GM21576 (cell line): Measurements from ENCODE around the gene KDELR3.

ENCODE experiments used
- ATAC-seq: cut with Tn5 transposase; IDR thresholded peaks from one replicate; pipeline ENCODE4 v1.9.1; 2021; ENCODE audit warnings: mild to moderate bottlenecking, moderate library complexity; ENCODE audit not compliant: unreplicated experiment

The KDELR3 gene

DNA sequence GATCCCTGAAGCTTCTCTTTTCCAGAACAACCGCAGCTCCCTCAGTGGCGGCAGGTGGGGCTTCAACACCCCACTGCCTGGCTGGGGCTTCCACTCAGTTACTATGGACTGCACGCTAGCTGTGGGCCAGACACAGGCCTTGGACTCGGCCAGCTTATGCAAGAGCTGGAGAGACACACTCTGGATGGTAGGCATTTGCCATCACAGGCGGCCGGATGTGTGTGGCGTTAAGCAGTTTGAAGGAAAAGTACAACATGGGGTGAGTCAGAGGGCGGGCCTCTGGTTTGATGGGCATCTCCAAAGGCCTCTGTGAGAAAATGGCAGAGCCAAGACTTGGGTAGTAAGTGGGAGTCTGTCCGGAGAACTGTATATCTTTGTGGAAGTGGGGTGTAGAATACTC lies 30.5 kb upstream of the KDELR3 start:
- no peak for ATAC-seq

DNA sequence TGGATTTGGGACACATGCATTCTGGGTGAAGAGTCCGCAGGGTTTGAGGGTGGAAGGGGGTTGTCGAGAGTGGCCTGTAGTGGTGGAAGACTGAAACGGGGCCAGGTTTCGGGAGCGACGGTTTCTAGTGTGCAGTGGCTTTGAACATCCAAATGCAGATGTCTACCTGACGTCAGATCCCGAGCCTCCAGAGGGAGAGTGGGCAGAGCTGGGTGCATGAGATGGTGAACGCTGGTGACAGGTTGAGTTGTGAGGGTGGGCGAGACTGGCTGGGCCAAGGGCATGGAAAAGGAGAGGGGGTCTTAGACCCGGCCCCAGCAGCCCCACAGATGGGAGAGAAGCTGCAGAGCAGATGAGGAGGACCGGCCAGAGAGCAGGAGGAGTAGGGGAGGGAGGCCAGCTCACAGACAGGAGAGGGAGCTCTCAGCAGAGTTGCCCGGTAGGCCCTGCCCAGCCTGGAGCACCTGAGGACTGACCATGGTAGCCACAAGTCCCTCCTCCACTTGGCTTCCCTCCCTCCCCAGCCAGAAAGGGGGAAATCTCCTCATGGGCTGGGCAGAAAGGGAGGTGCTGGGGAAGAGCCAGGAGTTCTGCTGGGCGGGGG lies 27.0 kb upstream of the KDELR3 start:
- no peak for ATAC-seq

DNA sequence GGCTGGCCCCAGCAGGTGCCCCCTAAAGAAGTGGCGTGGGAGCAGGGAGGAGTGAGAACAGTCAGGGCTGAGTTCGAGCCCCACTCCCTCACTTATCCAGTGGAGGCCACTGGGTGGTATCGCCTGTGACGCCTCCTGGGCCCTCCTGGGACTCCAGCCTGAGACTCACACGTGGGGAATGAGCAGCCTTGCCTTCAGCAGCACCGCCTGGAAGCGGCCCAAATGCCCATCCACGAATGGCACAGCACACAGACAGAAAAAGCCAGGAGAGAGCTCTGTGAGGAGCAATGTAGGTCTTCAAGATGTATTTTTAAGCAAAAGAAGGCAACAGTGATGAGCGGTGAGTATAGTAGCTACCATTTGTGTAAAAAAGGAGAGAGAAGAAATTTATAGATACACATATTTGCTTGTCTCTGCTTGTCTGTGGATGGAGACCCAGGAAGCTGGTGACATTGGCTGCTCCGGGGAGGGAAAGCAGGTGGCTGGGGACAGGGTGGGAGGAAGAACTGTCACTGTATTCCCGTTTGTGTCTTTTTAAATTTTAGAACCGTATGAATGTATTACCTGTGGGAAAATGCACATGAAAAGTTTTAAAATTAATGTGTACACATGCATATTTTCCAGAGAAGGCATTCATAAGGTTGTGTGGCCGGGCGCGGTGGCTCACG lies 26.1 kb upstream of the KDELR3 start:
- ATAC-seq = no peak

DNA sequence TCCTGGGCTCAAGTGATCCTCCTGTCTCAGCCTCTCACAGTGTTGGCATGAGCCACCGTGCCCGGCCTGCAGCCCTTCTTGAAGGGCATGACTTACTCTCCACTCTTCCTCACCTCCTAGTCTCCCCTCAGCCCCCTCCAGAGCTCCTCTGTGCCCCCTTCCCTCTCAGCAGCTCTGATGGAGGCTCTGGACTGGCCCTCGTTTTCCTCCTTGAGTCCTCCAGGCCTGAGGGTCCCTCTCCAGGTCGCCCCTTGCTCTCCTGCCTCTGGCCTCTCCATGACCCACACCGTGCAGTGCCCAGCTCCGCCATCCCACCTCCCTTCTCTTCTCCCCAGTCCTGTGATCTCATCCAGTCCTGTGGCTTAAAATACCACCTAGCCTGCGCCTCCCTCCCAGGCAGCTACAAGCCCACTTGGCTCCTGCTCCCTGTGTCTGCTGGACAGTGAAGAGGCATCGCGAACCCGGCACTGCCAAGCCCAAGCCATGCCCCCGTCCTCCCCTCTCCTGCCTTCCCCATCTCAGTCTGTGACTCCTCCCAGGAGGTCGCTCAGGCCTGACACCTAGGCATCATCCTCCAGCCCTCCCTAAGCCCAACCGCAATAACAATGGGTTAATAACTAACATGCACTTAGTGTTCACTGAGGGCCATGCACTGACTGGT lies 24.8 kb upstream of the KDELR3 start:
- no peak for ATAC-seq

DNA sequence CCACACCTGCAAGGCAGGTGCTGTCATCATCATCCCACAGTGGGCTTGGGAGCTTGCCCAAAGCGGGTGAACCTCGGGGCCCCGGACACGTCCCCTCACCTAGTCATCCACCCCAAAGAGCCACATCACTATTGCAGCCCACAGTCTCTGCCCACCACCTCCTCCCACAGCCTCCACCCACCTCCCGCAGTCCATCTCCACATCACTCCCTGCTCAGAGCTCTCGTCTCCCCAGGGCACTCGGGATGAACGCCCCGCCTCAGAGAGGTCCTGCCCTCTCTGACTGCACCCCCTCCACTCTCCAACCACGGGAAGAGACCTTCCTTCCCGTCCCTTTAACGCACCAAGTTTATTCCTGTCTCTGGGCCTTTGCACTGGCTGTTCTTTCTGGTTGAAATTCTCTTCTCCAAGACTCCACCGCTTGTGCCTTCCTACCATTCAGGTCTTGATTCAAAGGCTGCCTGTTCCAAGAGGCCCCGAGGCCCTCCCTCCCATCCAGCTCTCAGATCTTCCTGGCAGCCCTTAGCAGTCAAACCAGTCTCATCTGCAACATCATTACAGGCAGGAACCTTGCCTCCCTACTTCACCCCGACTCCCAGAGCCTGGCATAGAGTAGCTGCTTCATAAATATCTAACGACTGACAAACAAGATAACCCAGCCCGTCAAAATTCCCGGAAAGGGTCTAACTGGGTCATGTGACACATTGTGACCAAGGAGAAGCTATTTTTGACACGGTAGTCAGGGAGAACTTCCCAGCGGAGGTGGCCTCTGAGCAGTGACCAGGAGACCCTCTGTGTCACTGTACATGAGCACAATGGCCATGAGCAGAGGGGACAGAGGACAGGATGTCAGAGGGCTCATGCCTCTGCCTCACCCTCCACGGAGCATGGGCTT lies 24.0 kb upstream of the KDELR3 start:
- ATAC-seq = no peak

DNA sequence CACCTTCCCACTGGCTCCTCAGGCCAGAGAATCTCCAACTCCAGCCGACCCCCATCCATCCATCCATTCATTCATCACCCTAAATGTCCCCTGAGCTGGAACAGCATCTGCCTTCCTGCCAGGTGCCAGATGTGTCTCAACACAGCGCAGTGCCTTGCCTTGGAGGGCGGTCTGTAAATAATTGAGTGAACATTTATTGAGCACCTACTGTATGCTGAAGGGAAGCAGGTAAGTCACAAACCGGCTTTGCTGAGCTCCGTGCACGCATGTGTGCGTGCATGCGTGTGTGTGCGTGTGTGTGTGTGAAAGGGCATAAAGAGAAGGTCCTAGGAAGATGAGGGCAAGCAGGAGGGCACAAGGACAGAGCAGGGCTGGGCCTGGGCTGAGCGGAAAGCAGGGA lies 23.1 kb upstream of the KDELR3 start:
- ATAC-seq = no peak

DNA sequence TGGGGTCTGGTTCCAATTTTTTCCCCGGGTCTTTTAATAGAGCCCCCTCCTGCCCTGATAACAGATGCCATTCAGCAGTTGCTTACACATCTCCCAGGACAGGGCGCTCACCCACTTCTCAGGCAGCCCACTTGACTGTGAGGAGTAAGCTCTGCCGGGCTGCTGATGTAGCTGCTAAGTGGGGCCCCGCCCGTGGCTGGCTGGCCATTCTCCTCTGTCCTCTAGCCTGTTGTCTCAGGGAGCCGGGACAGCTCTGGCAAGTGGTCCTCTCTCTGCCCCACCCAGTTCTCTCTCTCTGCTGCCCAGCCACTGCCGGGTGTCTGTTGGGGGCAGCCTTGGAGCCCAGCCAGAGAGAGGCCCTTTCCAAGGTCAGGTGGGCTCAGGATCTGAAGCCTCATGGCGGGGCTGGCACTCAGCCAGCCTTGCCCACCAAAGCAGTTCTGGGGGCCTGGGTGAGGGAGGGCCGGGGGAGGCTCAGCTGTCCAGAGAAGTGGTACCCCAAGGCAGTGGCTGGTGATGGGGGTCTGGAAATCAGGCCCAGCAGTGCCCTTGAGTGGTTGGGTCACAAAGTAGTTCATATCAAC lies 21.8 kb upstream of the KDELR3 start:
- ATAC-seq = no peak

DNA sequence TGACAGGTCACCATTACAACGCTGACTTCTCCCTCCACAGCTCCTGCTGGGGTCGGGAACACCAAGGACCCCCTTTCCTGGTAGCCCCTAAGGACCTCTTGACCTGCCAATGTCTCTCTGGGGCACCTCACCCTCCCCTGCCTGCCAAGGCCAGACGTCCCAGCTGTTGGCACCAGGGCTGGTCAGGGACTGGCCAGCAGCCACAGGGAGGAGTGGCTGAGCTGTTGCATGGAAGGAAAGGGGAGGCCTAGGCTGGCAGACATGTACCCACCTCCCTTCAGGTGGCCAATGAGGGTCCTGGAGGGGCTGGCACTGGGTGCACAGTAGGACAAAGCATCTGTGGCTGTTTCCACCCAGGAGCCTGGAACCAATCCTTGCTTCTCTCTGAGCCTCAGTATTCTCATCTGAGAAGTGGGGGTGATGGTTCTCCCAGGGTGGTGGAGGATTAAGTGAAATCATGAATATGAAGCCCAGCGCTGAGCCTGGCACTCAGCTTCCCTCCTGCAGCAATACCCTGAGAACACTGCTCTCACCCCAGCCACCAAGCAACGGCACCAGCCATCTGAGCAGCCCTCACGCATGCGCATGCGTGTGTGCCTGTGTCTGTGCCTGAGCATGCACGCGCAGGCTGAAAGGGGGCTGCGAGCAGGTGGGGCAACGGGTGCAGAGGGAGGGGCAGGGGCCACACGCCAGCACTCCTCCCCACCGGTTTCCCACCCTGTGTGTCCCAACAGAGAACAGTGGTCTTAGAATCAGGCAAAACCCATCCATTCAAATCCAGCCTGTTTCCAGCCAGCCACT lies 18.8 kb upstream of the KDELR3 start:
- no peak for ATAC-seq

DNA sequence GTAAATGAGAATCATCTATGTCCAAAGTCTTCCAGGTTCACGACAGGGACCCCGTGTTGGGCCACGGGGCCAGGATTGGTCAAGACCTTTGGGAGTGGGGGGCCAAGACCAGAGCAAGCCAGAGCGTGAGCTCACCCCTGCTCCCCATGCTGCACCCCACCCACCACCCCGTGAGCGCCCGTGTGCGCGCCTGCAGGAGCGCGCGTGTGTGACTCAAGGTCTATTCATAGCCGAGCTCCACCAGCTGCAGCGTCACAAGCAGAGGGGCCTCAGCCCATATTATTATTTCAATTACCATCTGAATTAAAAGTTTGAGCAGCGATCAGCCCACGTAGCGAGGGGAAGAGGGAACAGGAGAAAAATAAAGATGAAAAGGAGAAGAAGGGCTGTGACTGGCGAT lies 18.1 kb upstream of the KDELR3 start:
- no peak for ATAC-seq

DNA sequence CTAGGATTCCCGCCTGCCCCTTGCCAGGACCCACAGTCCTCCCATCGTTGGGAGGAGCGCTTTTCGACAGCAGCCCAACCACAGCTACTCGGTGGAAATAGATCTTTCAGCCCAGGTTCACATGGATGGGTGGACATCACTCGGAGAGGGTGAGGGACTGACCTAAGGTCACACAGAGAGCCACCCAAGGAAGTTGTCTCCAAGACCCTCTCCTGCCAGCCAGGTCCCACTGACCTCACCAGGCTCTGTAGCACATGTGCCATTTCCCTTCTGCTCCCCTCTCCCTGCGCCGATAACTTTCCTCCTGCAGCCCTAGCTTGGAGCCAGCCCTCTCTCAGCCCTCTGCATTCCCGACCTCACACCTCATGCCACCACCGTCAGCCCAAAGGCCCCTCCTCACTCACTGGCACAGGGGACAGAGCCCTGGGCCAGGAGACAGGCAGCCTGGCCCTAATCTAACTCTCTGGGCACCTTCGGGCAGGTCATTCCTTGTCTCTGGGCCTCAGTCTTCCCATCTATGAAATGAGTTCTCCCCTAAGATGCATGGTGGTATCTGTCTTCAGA lies 17.6 kb upstream of the KDELR3 start:
- no peak for ATAC-seq

DNA sequence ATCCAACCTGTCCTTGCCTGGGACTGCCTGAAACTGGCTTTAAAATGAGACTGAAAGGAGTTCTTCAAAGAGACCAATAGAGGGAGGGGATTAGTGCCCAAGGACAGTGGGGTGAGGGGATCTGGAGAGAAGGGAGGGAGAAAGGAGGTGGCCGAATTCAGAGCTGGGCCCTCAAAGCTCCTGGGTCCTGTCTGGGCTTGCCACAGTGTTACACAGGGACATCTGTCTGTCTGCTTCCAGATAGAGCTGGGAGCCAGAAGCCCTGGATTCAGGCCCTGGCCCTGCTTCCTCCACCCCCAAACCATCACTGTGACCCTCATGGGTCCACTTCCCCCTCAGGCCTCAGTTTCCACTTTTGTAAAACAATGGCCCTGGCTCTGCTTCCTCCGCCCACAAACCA lies 16.5 kb upstream of the KDELR3 start:
- ATAC-seq = no peak

DNA sequence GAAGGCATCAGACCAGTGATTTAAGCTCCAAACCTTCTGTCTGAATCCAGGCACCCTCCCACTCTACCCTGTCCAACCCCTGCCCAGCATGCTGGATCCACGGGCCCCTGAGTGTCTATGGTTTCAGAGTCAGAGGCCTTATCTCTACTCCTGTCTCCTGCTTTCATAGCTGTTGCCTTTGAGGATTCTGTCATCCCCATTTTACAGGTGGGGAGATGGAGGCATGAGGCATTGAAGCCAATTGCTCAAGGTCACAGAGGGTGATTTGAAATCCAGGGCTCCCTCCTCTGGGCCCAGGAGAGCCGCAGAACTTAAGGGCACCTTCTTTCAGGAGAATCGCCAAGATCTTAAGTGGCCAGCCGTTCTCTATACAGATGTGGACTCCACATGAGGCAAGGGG lies 16.0 kb upstream of the KDELR3 start:
- no peak for ATAC-seq

DNA sequence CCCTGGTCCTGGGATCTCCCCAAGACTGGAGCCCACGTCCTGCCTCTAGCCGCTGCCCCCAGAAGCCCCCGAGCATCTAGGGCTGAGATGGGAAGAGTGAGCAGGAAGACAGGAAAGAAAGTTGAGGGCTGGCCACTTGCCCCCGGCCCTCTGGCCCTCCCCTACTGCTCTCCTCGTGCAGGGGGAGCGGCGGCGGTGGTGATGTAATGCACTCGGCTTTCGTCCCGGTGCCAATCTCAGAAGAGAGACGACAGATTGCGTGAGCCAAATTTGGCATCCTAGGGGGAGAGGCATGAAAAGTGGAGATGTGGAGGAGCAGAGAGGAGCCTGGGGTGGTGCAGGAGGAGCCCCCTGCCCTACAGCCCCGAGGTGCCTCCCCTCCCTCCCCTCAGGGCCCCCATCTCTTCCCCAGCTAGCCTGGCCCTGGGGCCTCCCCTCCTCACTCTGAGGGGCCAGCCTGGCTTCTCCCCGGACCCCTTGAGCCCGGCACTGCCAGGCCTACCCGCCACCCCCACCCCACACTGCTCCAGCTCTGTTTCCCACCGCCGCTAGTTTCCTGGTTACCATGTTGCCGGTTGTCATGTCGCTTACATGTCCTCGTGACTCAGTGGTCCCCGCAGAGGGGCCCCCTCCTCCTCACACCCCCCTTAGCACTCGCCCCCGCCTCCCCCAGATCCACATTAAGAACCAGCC lies 15.4 kb upstream of the KDELR3 start:
- no peak for ATAC-seq

DNA sequence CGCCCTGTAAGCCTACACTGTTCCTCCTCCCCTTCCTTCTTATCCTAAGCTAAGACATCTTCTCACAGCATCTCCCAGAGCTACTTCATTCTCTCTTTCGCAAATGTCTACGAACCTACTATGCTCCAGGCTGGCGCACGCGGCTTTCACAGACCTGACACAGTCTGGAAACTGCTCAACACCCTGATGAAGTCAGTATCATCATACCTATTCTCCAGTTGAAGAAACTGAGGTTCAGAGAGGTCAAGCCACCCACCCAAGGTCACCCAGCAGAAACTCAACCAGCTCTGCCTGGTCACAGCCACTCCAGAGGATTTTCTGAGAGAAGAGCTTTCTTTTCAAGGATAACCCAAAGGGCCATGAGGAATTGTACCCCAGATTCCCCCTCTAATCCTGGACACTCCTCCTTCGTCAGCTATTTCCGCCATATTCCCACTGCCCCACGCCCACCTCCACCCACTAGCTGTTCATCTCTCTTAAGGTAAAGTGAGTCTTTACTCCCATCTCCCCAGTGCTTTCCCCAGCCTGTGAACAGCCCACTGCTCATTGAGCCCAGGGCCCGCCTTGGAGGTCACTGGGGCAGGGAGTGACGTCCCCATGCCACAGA lies 14.7 kb upstream of the KDELR3 start:
- ATAC-seq = no peak

DNA sequence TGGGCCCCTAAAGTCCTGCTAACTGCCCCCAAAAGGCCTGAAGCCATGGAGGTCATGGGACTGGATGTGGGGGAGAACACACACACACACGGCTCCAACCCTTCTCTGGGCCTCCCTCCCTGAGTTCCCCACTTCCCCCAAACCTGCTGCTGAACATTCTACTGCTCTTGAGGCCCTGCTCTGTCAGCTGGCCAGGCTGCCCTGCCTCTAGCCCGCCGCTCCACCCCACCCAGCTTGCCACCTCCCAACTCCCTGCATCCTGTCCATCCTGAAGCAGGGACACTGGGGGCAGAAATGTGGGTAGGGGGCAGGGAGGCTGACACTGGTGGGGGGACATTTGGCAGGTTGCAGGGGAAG lies 13.9 kb upstream of the KDELR3 start:
- ATAC-seq = no peak

DNA sequence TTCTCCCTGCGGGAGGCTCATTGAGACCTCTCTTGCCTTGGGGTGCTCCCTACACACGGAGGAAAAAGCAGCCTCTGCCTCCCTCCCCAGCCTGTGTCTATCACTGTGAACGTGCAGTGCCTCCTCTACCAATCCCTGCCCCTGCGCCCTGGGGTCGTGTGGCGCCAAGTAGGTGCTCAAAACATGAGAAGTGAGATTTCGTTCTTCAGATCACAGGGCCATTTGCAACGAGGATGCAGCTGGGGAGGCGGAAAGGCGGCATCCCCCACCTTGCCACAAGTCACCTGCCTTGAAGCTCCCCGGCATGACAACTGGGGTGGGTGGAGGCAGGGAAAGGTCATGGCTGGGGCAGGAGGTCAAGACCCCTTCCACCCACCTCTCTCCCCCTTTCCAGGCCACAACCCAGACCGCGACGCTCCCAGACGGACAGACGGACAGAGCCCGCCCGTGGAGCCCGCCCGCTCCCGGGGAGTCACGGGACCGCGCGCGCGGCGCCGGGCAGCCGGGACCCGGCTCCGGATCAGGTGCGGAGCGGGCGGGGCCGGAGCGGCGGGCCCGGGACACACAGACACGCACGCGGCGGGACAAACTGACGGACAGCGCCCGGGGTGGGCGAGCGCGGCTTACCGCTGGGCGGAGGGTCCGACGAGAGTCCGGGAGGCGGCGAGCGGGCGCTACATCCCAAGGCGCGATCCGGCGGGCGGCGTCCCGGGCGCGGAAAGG lies 13.4 kb upstream of the KDELR3 start:
- no peak for ATAC-seq

DNA sequence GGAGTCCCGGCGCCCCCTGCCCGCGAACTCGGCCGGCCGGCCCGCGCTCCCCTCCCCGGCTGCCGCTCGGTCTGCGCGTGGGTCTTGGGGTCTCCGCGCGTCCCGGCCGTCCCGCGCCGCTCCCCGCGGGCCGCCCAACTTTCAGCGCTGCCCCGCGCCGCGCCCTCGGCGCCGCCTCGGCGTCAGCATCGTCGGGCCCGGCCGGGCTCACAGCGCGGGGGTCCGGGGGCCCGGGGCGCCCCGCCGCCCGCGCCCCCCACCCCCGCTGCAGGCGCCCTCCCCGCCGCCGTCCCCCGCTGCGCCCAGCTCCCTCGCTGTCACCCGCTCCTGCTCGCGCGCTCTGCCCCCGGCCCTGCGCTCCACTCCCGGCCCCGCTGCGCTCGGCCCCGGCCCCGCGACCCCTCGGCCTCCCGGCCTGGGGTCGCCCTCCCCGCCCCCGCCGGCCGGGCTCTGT lies 12.8 kb upstream of the KDELR3 start, which contains the start of gene KCNJ4:
TSS of gene KCNJ4 (minus strand) at position 124 of the 454 bp plus-strand sequence. CDS start 27,067 bp downstream, outside the sequence.
- ATAC-seq = no peak
